ENCODE measurements around the gene PUM1. TPM values are rescaled to one million over a fixed set of nuclear protein-coding genes. Genes with fewer than 3 reads are reported as not detected.

The PUM1 gene
- total and polyA plus RNA-seq, 2 of the 4 experiments (the other 2 are of a cell fraction): 75.4 to 137 TPM

DNA sequence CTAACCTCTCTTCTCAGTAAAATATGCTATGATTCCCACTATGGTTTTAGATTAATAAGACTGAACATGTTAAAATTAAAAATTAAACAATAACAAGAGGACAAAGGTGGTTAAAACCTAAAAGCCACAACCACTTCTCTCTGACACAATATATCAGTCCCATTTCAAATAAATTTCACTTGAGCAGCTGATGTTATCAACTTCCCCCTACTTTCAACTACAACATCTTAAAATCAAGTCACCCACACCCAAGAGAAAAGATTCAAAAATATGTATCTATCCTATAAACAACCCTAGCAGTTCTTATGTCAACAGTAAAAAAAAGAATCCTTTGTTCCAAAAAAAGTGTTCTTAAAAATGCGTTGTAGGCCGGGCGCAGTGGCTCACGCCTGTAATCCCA, 7.5 kb downstream of the PUM1 start:
- Histone ChIP-seq H4K8ac (ENCODE audit: low read depth in 2 of 2, low read length in 2 of 2) (no peak overlapping the region), H3K18ac (ENCODE audit: low read depth, low read length) (no peak overlapping the region), H3K79me1 (ENCODE audit: low read depth in 1 of 2, low read length in 2 of 2) (peaks cover 5 to 39% of the 10 kb centered on the region in 2 experiments; a peak in 3 of 4 replicates), H3K27ac (ENCODE audit: insufficient read depth, low read length) (no peak overlapping the region), H2AFZ (replicated peaks; ENCODE audit: low read length, poor library complexity) (no peak overlapping the region), H3K56ac (ENCODE audit: extremely low read depth, insufficient read depth, low read length) (no peak overlapping the region), H2AK9ac (replicated peaks; ENCODE audit: low read depth, low read length, poor library complexity) (no peak overlapping the region), H2BK120ac (ENCODE audit: low read depth, low read length) (no peak overlapping the region), H3K4me1 (ENCODE audit: control insufficient read depth, insufficient read depth, low read length) (peaks cover 9% of the 10 kb centered on the region), H3K14ac (replicated peaks; ENCODE audit: low read depth, low read length) (no peak overlapping the region), H3K4me2 (ENCODE audit: low read depth, low read length) (no peak overlapping the region), H4K20me1 (ENCODE audit: insufficient read depth, low read length) (peaks cover 100% of the 10 kb centered on the region), H3K27me3 (ENCODE audit: control insufficient read depth, insufficient read depth, low read length) (no peaks in the 10 kb centered on the region), H3K4ac (ENCODE audit: low read depth, low read length) (no peak overlapping the region), H2BK5ac (ENCODE audit: low read depth, low read length, poor library complexity, severe bottlenecking) (no peak overlapping the region), H3K4me3 (ENCODE audit: insufficient read depth, low read depth, low read length) (no peak overlapping the region), H2BK15ac (ENCODE audit: low read depth, low read length) (no peak overlapping the region), H3K36me3 (ENCODE audit: control insufficient read depth, insufficient read depth, low read length) (peaks cover 32% of the 10 kb centered on the region), H4K91ac (ENCODE audit: insufficient read depth, low read depth, low read length) (no peak overlapping the region), H4K5ac (ENCODE audit: low read depth, low read length) (no peak overlapping the region), H3K23ac (ENCODE audit: low read depth, low read length) (no peak overlapping the region), H3K9me1 (ENCODE audit: insufficient read depth, low read length) (peaks cover 27% of the 10 kb centered on the region), H3K9me3 (ENCODE audit: control insufficient read depth, insufficient read depth, low read length) (no peaks in the 10 kb centered on the region), H2AK5ac (ENCODE audit: low read depth, low read length) (no peak overlapping the region), H3K9ac (ENCODE audit: low read depth, low read length) (no peak overlapping the region), H2BK20ac (ENCODE audit: low read depth, low read length) (no peak overlapping the region)
- no TSS peak for BruUV-seq (replicated peaks)
- DNase-seq (no peak), ATAC-seq (ENCODE audit: low read depth) (no peak)
- dilution Hi-C loops (cut with HindIII; ENCODE audit: low sequenced_read_pairs, unreplicated experiment): no loop called here
- no peak for TF ChIP-seq MAZ (IDR thresholded peaks at IDR 0.05; ENCODE audit: borderline replicate concordance, low read depth, low read length)
- no peak for TF ChIP-seq MXI1 (IDR thresholded peaks at IDR 0.05; ENCODE audit: borderline replicate concordance, low read depth, low read length)
- TF ChIP-seq CHD1 (IDR thresholded peaks at IDR 0.05; ENCODE audit: low read depth, low read length): no peak
- no peak for TF ChIP-seq SMC3 (IDR thresholded peaks at IDR 0.05; ENCODE audit: low read depth, low read length)
- TF ChIP-seq RFX5 (IDR thresholded peaks at IDR 0.05; ENCODE audit: low read depth, low read length): no peak
- no peak for TF ChIP-seq POLR2A (IDR thresholded peaks at IDR 0.05; ENCODE audit: low read depth, low read length)
- TF ChIP-seq RAD21 (IDR thresholded peaks at IDR 0.05; ENCODE audit: low read length): no peak
- TF ChIP-seq RCOR1 (IDR thresholded peaks at IDR 0.05; ENCODE audit: insufficient replicate concordance, low read length): no peak
- TF ChIP-seq, protein P1, sequence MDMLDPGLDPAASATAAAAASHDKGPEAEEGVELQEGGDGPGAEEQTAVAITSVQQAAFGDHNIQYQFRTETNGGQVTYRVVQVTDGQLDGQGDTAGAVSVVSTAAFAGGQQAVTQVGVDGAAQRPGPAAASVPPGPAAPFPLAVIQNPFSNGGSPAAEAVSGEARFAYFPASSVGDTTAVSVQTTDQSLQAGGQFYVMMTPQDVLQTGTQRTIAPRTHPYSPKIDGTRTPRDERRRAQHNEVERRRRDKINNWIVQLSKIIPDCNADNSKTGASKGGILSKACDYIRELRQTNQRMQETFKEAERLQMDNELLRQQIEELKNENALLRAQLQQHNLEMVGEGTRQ (IDR thresholded peaks at IDR 0.05; ENCODE audit: low read depth, low read length): no peak
- no peak for TF ChIP-seq NFE2L2 (IDR thresholded peaks at IDR 0.05; ENCODE audit: low read depth, low read length)
- no peak for TF ChIP-seq CEBPB (IDR thresholded peaks at IDR 0.05; ENCODE audit: low read depth, low read length)
- no peak for TF ChIP-seq BHLHE40 (IDR thresholded peaks at IDR 0.05; ENCODE audit: low read depth, low read length)
- TF ChIP-seq MAFK (IDR thresholded peaks at IDR 0.05; ENCODE audit: low read depth, low read length): no peak
- TF ChIP-seq, protein P2, sequence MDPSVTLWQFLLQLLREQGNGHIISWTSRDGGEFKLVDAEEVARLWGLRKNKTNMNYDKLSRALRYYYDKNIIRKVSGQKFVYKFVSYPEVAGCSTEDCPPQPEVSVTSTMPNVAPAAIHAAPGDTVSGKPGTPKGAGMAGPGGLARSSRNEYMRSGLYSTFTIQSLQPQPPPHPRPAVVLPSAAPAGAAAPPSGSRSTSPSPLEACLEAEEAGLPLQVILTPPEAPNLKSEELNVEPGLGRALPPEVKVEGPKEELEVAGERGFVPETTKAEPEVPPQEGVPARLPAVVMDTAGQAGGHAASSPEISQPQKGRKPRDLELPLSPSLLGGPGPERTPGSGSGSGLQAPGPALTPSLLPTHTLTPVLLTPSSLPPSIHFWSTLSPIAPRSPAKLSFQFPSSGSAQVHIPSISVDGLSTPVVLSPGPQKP (IDR thresholded peaks at IDR 0.05; ENCODE audit: borderline replicate concordance, low read depth, low read length): no peak
- TF ChIP-seq, protein P3, sequence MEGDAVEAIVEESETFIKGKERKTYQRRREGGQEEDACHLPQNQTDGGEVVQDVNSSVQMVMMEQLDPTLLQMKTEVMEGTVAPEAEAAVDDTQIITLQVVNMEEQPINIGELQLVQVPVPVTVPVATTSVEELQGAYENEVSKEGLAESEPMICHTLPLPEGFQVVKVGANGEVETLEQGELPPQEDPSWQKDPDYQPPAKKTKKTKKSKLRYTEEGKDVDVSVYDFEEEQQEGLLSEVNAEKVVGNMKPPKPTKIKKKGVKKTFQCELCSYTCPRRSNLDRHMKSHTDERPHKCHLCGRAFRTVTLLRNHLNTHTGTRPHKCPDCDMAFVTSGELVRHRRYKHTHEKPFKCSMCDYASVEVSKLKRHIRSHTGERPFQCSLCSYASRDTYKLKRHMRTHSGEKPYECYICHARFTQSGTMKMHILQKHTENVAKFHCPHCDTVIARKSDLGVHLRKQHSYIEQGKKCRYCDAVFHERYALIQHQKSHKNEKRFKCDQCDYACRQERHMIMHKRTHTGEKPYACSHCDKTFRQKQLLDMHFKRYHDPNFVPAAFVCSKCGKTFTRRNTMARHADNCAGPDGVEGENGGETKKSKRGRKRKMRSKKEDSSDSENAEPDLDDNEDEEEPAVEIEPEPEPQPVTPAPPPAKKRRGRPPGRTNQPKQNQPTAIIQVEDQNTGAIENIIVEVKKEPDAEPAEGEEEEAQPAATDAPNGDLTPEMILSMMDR (conservative IDR thresholded peaks at IDR 0.05; ENCODE audit: low read depth, low read length): no peak
- no peak for TF ChIP-seq FOS (IDR thresholded peaks at IDR 0.05; ENCODE audit: low read depth, low read length)
- POLR2A ChIA-PET (ENCODE audit: unreplicated experiment): no interaction called here
- intact Hi-C loops (cut with micrococcal nuclease): no loop called here
- WGBS, 2 experiments (ENCODE audit: extremely low coverage in 2 of 2, insufficient read length in 1 of 2): no CpG with 5 or more reads among the region's 4 CpGs
- CTCF ChIA-PET: no interaction called here
- in situ Hi-C loops (cut with MboI; ENCODE audit: low sequenced_read_pairs): no loop called here

Measured in IMR-90 (cell line).